GM12874 (cell line): ENCODE data around the gene ZNF485.

Source experiments
- TF ChIP-seq, protein P1 (sequence below): IDR thresholded peaks from 2 replicates; pipeline ENCODE4 v1.5.1; 2011; ENCODE audit warnings: low read depth, mild to moderate bottlenecking, control low read depth, low read length, moderate library complexity; ENCODE audit not compliant: insufficient read depth

Gene ZNF485

DNA sequence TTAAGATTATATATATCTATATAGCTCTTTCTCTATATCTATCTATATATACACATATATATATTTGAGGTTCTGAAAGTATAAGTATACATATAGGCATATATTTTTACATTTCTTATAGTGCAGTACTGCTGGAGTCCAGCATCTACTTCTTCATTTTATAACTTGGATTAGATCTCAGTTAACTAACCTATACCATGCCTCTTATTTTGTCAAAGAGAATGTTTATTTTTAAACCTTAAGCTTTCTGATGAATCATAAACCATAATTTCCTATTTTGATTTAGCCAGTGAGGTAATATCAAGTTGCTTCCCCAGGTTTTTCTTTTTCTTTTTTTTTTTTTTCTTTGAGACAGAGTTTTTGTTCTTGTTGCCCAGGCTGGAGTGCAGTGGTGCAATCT, 34.4 kb downstream of the ZNF485 start:
- TF ChIP-seq, protein P1, sequence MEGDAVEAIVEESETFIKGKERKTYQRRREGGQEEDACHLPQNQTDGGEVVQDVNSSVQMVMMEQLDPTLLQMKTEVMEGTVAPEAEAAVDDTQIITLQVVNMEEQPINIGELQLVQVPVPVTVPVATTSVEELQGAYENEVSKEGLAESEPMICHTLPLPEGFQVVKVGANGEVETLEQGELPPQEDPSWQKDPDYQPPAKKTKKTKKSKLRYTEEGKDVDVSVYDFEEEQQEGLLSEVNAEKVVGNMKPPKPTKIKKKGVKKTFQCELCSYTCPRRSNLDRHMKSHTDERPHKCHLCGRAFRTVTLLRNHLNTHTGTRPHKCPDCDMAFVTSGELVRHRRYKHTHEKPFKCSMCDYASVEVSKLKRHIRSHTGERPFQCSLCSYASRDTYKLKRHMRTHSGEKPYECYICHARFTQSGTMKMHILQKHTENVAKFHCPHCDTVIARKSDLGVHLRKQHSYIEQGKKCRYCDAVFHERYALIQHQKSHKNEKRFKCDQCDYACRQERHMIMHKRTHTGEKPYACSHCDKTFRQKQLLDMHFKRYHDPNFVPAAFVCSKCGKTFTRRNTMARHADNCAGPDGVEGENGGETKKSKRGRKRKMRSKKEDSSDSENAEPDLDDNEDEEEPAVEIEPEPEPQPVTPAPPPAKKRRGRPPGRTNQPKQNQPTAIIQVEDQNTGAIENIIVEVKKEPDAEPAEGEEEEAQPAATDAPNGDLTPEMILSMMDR = no peak

DNA sequence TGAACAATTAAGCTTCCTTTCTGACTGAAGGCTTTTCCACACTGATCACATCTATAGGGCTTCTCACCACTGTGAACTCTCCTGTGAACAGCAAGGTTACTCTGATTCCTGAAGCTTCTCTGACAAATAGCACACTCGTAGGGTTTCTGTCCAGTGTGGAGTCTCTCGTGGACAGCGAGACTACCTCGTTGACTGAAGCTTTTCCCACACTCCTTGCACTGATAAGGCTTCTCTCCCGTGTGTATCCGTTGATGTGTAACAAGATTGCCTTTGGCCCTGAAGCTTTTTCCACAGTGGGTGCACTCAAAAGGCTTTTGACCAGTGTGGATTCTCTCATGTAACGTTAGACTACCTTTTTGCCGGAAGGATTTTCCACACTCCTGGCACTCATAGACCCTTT, 38.0 kb downstream of the ZNF485 start:
- TF ChIP-seq, protein P1 = no peak

DNA sequence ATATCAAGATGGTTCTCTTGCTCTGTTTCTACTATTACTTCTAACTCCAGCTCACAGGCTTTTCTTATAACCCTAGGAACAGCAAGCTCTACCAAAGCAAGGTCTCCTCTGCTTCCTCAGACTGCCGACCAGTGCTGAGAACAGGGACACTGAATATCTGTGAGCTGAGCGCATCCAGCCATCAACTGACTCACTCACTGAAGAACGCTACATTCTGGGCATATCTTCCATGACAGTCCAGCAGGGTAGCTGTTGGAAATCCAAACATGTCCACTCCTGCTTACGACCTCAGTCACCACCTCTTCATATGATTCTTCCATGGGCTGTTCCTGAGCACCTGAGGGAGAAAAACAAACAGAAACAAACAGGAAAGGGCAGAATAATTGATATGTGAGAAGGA, 39.6 kb downstream of the ZNF485 start:
- TF ChIP-seq, protein P1 = no peak

DNA sequence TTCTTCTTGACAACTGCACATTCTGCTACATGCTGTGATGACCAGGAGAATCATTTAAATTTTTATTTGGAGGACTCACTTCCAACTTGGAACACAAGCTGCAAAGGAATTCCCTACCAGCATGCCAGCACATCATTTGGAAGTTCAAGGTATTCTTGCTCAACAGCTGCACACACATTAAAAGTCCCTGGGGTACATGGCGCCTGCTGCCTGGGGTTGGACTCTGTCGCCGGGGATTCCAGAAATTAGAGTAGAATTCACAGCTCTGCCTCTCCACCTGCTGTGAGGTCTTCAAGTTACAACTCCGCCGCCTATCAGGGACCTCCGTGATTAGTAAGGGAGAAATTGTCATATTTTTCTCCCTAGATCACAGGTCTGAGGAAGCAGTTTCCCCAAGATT, 41.3 kb downstream of the ZNF485 start:
- TF ChIP-seq, protein P1 = no peak

DNA sequence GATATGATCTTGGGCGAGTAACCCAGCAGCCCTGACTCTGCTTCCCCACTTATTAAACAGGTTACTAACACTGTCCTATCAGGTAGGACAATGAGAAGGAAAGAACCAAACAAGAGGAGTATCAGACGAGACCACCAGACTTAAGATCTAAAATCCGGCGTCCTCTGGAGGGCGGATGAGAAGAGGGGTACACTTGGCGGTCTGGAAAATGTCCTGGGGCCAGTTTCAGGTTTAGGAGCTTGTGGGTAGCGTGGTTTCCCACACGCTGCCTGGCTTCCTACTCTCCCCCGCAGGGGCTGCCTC, 41.8 kb downstream of the ZNF485 start:
- TF ChIP-seq, protein P1 = no peak

DNA sequence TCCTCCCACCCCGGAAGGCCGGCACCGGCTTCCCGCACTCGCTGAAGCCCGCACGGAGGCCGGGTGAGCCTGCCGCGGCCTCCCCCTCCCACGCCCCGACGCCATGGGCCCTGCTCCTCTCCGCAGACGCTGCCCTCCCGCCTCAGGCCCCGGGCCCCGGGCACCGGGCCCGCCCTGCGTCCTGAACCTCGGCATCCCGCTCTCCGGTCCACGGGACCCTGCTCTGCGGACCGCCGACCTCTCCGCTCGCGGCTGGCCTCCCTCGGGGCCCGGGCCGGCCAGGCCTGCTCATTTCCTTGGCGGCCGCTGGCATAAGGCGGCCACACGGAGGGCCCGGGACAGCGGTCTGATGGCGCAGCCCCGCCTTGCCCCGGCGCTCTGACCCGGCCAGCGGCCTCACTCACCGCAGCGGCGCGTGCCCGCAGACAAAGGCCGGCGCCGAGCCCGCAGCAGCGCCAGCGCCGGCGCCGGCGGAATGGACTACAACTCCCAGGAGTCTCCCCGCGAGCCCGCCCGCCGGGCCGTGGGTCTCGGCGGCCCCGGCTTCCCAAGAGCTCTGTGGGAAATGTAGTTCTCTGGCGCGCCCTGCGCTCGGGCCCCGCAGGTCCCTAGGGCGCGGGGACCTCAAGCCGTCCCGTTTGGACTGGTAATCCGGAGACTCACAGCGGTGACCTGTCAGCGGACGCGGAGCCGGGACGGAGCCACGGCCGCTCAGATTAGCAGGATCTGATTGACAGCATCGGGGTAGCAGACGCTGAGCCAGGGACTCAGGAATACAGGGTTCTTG, 42.4 kb downstream of the ZNF485 start, which contains the start of gene ZNF32:
Gene ZNF32, minus strand, starts transcription at position 484 of the 787 bp plus-strand sequence. CDS start 2,748 bp downstream, outside the sequence.
- TF ChIP-seq, protein P1 = no peak

DNA sequence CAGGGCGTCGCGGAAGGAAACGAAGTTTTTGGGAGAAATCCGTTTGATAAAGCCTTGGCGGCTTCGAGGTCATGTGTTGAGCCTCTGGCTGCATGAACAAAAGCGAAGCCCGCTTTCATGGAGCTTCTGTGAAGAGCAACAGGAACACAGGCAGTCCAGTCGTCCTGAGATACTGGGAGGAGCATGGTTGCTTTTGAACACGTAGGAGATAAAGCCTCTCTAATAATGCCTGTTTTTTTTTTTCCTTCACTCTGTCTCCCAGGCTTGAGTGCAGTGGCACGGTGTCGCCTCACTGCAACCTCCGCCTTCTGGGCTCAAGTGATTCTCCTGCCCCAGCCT, 42.9 kb downstream of the ZNF485 start:
- TF ChIP-seq, protein P1 = no peak

DNA sequence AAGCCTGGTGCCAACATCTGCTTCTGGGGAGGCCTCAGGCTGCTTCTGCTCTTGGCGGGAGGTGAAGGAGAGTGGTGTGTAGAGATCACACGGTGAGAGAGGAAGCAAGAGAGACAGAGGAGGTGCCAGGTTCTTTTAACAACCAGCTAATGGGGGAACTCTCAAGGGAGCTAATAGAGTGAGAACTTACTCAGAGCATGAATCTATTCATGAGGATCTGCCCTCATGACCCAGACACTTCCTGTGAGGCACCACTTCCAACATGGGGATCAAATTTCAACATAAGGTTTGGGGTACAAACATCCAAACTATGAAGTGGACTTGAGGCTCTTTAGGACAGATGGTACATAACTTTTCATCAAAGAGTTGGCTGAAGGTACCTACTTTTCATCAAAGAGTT, 47.5 kb downstream of the ZNF485 start:
- TF ChIP-seq, protein P1 = no peak
